Muscle of leg (tissue), 11 donors: ENCODE data around the gene AAMP. TPM values are rescaled to one million over a fixed set of nuclear protein-coding genes. Genes with fewer than 3 reads are reported as not detected.

ENCODE experiments used
- DNase-seq: peaks from one replicate; pipeline ENCODE4 v3.0.0; 2013
- H3K27ac ChIP-seq: one replicate; pipeline ENCODE4 v1.5.1; 2013; ENCODE audit warnings: mild to moderate bottlenecking, low read length, control low read depth
- H3K27me3 ChIP-seq: one replicate; pipeline ENCODE4 v1.6.1; 2013; ENCODE audit warnings: low read length; ENCODE audit not compliant: control insufficient read depth, insufficient read depth
- H3K36me3 ChIP-seq: one replicate; pipeline ENCODE4 v1.6.1; 2013; ENCODE audit warnings: low read length; ENCODE audit not compliant: control insufficient read depth, insufficient read depth
- H3K4me1 ChIP-seq: one replicate; pipeline ENCODE4 v1.6.1; 2013; ENCODE audit warnings: low read length; ENCODE audit not compliant: control insufficient read depth, insufficient read depth
- H3K4me3 ChIP-seq: one replicate; pipeline ENCODE4 v1.5.1; 2013; ENCODE audit warnings: low read length, control low read depth
- H3K9me3 ChIP-seq: replicated peaks from 2 replicates; pipeline ENCODE4 v1.6.1; 2013; ENCODE audit warnings: low read depth, low read length; ENCODE audit not compliant: control insufficient read depth
- WGBS: methylation state at CpG from one replicate; pipeline ENCODE4 v1.1.5; 2013; ENCODE audit warnings: missing lambda C conversion rate; ENCODE audit not compliant: insufficient coverage; 5-methylcytosine and 5-hydroxymethylcytosine counted together
- polyA plus RNA-seq, 8 donors: library from polyadenylated mRNA; unstranded; fragments of 120-200 nt; gene quantifications; one replicate each; pipeline versions ENCODE4 v1.2.1 to v1.2.3, GENCODE V29; 2013; ENCODE audit warnings: inconsistent platforms in 1 of 8, low replicate concordance in 1 of 8; ENCODE audit not compliant: insufficient read length in 8 of 8, insufficient read depth in 1 of 8
- total RNA-seq: library from RNA; stranded (reverse); fragments of 120-200 nt; gene quantifications from one replicate; pipeline ENCODE4 v1.2.4, GENCODE V29; 2013

The AAMP gene
- total and polyA plus RNA-seq, 9 donors, result 88.4 to 124 (median 109) TPM

- Histone ChIP-seq H3K27me3 (no peaks in the 10 kb centered on the region), H3K27ac (peak overlapping the region; percentile 94), H3K9me3 (no peaks in the 10 kb centered on the region), H3K4me1 (peaks cover 23% of the 10 kb centered on the region), H3K4me3 (peak overlapping the region; percentile 99), H3K36me3 (peaks cover 2% of the 10 kb centered on the region)
- WGBS, result 27% methylated on average over 7 of the region's 9 CpGs
- no peak for DNase-seq
Observed at GRCh38 chr2:218216336-218216673, 53.6 kb downstream of the AAMP start.

Other genes starting within 250 kb of the AAMP start
- 0.27 TPM for gene RUFY4, start 200.9 kb downstream of the AAMP start, total RNA-seq
- under 1 TPM in 6 of 8 donors, not detected in 2; 0.14 to 0.28 (median 0.21) TPM for gene RUFY4, start 200.9 kb downstream of the AAMP start, polyA plus RNA-seq
- gene CXCR2, start 144.1 kb downstream of the AAMP start, total RNA-seq, result 0.04 TPM
- under 1 TPM; 0.12 to 0.83 (median 0.30) TPM for gene CXCR2, start 144.1 kb downstream of the AAMP start, polyA plus RNA-seq
- not detected for gene CXCR1, start 103.2 kb downstream of the AAMP start, total RNA-seq
- gene CXCR1, start 103.2 kb downstream of the AAMP start, polyA plus RNA-seq, result under 1 TPM in 4 of 8 donors, not detected in 4; 0.06 to 0.30 (median 0.11) TPM
- gene ARPC2, start 52.9 kb downstream of the AAMP start, total RNA-seq, result 206 TPM
- gene ARPC2, start 52.9 kb downstream of the AAMP start, polyA plus RNA-seq, result 100 to 1,000 TPM; 220 to 261 (median 237) TPM
- gene GPBAR1, start 9.1 kb downstream of the AAMP start, total RNA-seq, result 1.3 TPM
- gene GPBAR1, start 9.1 kb downstream of the AAMP start, polyA plus RNA-seq, result 1 to 10 TPM; 1.9 to 5.7 (median 2.9) TPM
- gene PNKD, start 382 bp upstream of the AAMP start, total RNA-seq, result 50.7 TPM
- gene PNKD, start 382 bp upstream of the AAMP start, polyA plus RNA-seq, result 10 to 100 TPM; 46.4 to 61.8 (median 51.9) TPM
- 81.5 TPM for gene TMBIM1, start 22.4 kb upstream of the AAMP start, total RNA-seq
- gene TMBIM1, start 22.4 kb upstream of the AAMP start, polyA plus RNA-seq, result 10 to 100 TPM; 72.2 to 95.7 (median 77.7) TPM
- not detected for gene CATIP, start 86.7 kb upstream of the AAMP start, total RNA-seq
- under 1 TPM in 5 of 8 donors, not detected in 3; 0.07 to 0.31 (median 0.13) TPM for gene CATIP, start 86.7 kb upstream of the AAMP start, polyA plus RNA-seq
- 0.49 TPM for gene SLC11A1, start 112.1 kb upstream of the AAMP start, total RNA-seq
- gene SLC11A1, start 112.1 kb upstream of the AAMP start, polyA plus RNA-seq, result 1 to 10 TPM in 3 of 8 donors, under 1 TPM in 5; 0.16 to 2.0 (median 0.64) TPM
- gene CTDSP1, start 129.7 kb upstream of the AAMP start, total RNA-seq, result 64.9 TPM
- gene CTDSP1, start 129.7 kb upstream of the AAMP start, polyA plus RNA-seq, result 100 to 1,000 TPM in 3 of 8 donors, 10 to 100 TPM in 5; 86.3 to 115 (median 93.9) TPM
- gene VIL1, start 149.0 kb upstream of the AAMP start, total RNA-seq, result not detected
- 10 to 100 TPM in 1 of 8 donors, 1 to 10 TPM in 1, under 1 TPM in 4, not detected in 2; 0.12 to 19.1 (median 0.45) TPM for gene VIL1, start 149.0 kb upstream of the AAMP start, polyA plus RNA-seq